Neural cell (in vitro differentiated cells): ENCODE results near the gene PDK4. TPM values are rescaled to one million over a fixed set of nuclear protein-coding genes. Genes with fewer than 3 reads are reported as not detected.

Experiments used
- H2AFZ ChIP-seq: fragments of 200-600, 300-800 bp; sonication (generic), shearing (Covaris generic); 2 replicates; pipeline ENCODE4 v1.6.0; 2014; ENCODE audit warnings: low read depth, mild to moderate bottlenecking, antibody characterized with exemption, low read length, moderate library complexity
- H3F3A ChIP-seq: fragments of 200-600 bp; shearing (Covaris generic); 2 replicates; pipeline ENCODE4 v1.6.1; 2016; ENCODE audit warnings: mild to moderate bottlenecking, moderate library complexity, mixed read lengths, antibody characterized with exemption, low read length; ENCODE audit not compliant: insufficient read depth, poor library complexity, severe bottlenecking
- H3K27ac ChIP-seq: fragments of 200-600, 300-800 bp; sonication (generic), shearing (Covaris generic); 2 replicates; pipeline ENCODE4 v1.5.1; 2014; ENCODE audit warnings: mild to moderate bottlenecking, low read length, moderate library complexity
- H3K27me3 ChIP-seq: fragments of 300-800, 200-600 bp; sonication (generic), shearing (Covaris generic); 2 replicates; pipeline ENCODE4 v1.6.0; 2014; ENCODE audit warnings: mild to moderate bottlenecking, low read depth, low read length, moderate library complexity; ENCODE audit not compliant: insufficient read depth
- H3K36me3 ChIP-seq: fragments of 300-800, 200-600 bp; sonication (generic), shearing (Covaris generic); 2 replicates; pipeline ENCODE4 v1.5.1; 2014; ENCODE audit warnings: mild to moderate bottlenecking, antibody characterized with exemption, low read length, moderate library complexity; ENCODE audit not compliant: insufficient read depth
- H3K4me2 ChIP-seq: fragments of 300-800, 200-600 bp; sonication (generic), shearing (Covaris generic); 2 replicates; pipeline ENCODE4 v1.6.0; 2014; ENCODE audit warnings: mild to moderate bottlenecking, low read length
- H3K4me3 ChIP-seq: fragments of 300-800, 200-600 bp; sonication (generic), shearing (Covaris generic); 2 replicates; pipeline ENCODE4 v1.5.1; 2014; ENCODE audit warnings: mild to moderate bottlenecking, low read length, moderate library complexity
- H3K79me2 ChIP-seq: fragments of 200-600 bp; shearing (Covaris generic); replicated peaks from 2 replicates; pipeline ENCODE4 v1.6.0; 2014; ENCODE audit warnings: mild to moderate bottlenecking, low read length, moderate library complexity; ENCODE audit not compliant: insufficient read depth
- H3K9ac ChIP-seq: fragments of 300-800, 200-600 bp; sonication (generic), shearing (Covaris generic); 2 replicates; pipeline ENCODE4 v1.6.1; 2016; ENCODE audit warnings: mild to moderate bottlenecking, low read length, mixed read lengths
- H3K9me2 ChIP-seq: fragments of 200-600 bp; shearing (Covaris generic); 2 replicates; pipeline ENCODE4 v1.6.1; 2016; ENCODE audit warnings: mild to moderate bottlenecking, low read length, mixed read lengths; ENCODE audit not compliant: insufficient read depth
- H3K9me3 ChIP-seq: fragments of 200-600, 300-800 bp; sonication (generic), shearing (Covaris generic); 2 replicates; pipeline ENCODE4 v1.6.1; 2016; ENCODE audit warnings: mild to moderate bottlenecking, mixed run types, low read length, moderate library complexity, mixed read lengths
- H4K20me1 ChIP-seq: fragments of 200-600 bp; shearing (Covaris generic); 2 replicates; pipeline ENCODE4 v1.6.1; 2016; ENCODE audit warnings: mild to moderate bottlenecking, mixed run types; ENCODE audit not compliant: insufficient read depth
- CTCF ChIP-seq: fragments of 450-650 bp; IDR thresholded peaks from 2 replicates; pipeline ENCODE4 v1.5.1; 2014; ENCODE audit warnings: antibody characterized with exemption, mild to moderate bottlenecking, moderate library complexity; ENCODE audit not compliant: poor library complexity, severe bottlenecking
- EZH2 ChIP-seq: fragments of 200-600, 300-800 bp; shearing (Covaris generic), sonication (generic); IDR thresholded peaks from 2 replicates; pipeline ENCODE4 v1.6.1; 2014; ENCODE audit warnings: antibody characterized with exemption, low read length, borderline replicate concordance, mild to moderate bottlenecking; ENCODE audit not compliant: insufficient read depth, poor library complexity, severe bottlenecking
- MXI1 ChIP-seq: fragments of 450-650 bp; conservative IDR thresholded peaks from 2 replicates; pipeline ENCODE4 v1.6.1; 2014; ENCODE audit warnings: antibody characterized with exemption, mild to moderate bottlenecking; ENCODE audit not compliant: poor library complexity, severe bottlenecking
- POLR2AphosphoS5 ChIP-seq: IDR thresholded peaks from 2 replicates; pipeline ENCODE4 v1.6.1; 2012
- RAD21 ChIP-seq: fragments of 450-650 bp; conservative IDR thresholded peaks from 2 replicates; pipeline ENCODE4 v1.6.1; 2014; ENCODE audit warnings: antibody characterized with exemption, mild to moderate bottlenecking, moderate library complexity
- REST ChIP-seq: IDR thresholded peaks from 2 replicates; pipeline ENCODE4 v1.6.1; 2012; ENCODE audit warnings: borderline replicate concordance
- SMC3 ChIP-seq: fragments of 450-650 bp; conservative IDR thresholded peaks from 2 replicates; pipeline ENCODE4 v1.6.1; 2014; ENCODE audit warnings: antibody characterized with exemption, mild to moderate bottlenecking, moderate library complexity; ENCODE audit not compliant: poor library complexity
- TAF1 ChIP-seq: IDR thresholded peaks from 2 replicates; pipeline ENCODE4 v1.6.1; 2012; ENCODE audit warnings: low read depth
- polyA plus RNA-seq: library from polyadenylated mRNA; depleted of rRNA; stranded (reverse); fragments of >200 nt; gene quantifications from 2 replicates; pipeline ENCODE4 v1.2.3, GENCODE V29; 2014

The PDK4 gene
- polyA plus RNA-seq, 1 donor from 2014 or later: not detected

GRCh38 chr7:95545673-95546072 lies 50.6 kb downstream of the PDK4 start:
- H2AFZ ChIP-seq: no peak overlapping the region
- H3K27ac ChIP-seq: no peak overlapping the region

GRCh38 chr7:95545007-95545615 lies 51.2 kb downstream of the PDK4 start:
- Histone ChIP-seq H3K4me2 (no peak overlapping the region), H3K36me3 (no peaks in the 10 kb centered on the region), H3K27me3 (no peaks in the 10 kb centered on the region), H2AFZ (no peak overlapping the region), H3F3A (no peaks in the 10 kb centered on the region), H3K79me2 (no peaks in the 10 kb centered on the region), H3K9me3 (no peaks in the 10 kb centered on the region), H4K20me1 (no peaks in the 10 kb centered on the region), H3K9ac (no peak overlapping the region), H3K4me3 (no peak overlapping the region), H3K9me2 (no peaks in the 10 kb centered on the region), H3K27ac (no peak overlapping the region)
- TF ChIP-seq CTCF: peak; percentile 43
- TF ChIP-seq SMC3: no peak

More at GRCh38 chr7:95545673-95546072, 50.6 kb downstream of the PDK4 start:
- H3K79me2 ChIP-seq: no peaks in the 10 kb centered on the region
- H3K4me2 ChIP-seq: no peak overlapping the region
- TF ChIP-seq REST: no peak
- TF ChIP-seq CTCF: no peak
- no peak for TF ChIP-seq RAD21
- no peak for TF ChIP-seq SMC3
- TF ChIP-seq MXI1: no peak
- no peak for TF ChIP-seq POLR2AphosphoS5
- TF ChIP-seq EZH2: no peak
- no peak for TF ChIP-seq TAF1
- H3K9me3 ChIP-seq: no peaks in the 10 kb centered on the region
- no peaks in the 10 kb centered on the region for H3K9me2 ChIP-seq
- no peaks in the 10 kb centered on the region for H3F3A ChIP-seq
- no peaks in the 10 kb centered on the region for H4K20me1 ChIP-seq
- no peak overlapping the region for H3K4me3 ChIP-seq
- no peaks in the 10 kb centered on the region for H3K36me3 ChIP-seq
- H3K9ac ChIP-seq: no peak overlapping the region
- no peaks in the 10 kb centered on the region for H3K27me3 ChIP-seq
